HG03457 (cell line): ENCODE data around the gene BMS1.
"Not testable (repeated sequence)": the region's sequence is repeated elsewhere in the genome, so short reads cannot be mapped to it uniquely, and the experiment has no call there.

Source experiments
- ATAC-seq: cut with Tn5 transposase; IDR thresholded peaks from one replicate; pipeline ENCODE4 v1.9.1; 2021; ENCODE audit warnings: moderate number of reproducible peaks; ENCODE audit not compliant: unreplicated experiment

BMS1 gene

GRCh38 chr10:42865716-42866114 lies 83.1 kb downstream of the BMS1 start:
- no peak for ATAC-seq

DNA sequence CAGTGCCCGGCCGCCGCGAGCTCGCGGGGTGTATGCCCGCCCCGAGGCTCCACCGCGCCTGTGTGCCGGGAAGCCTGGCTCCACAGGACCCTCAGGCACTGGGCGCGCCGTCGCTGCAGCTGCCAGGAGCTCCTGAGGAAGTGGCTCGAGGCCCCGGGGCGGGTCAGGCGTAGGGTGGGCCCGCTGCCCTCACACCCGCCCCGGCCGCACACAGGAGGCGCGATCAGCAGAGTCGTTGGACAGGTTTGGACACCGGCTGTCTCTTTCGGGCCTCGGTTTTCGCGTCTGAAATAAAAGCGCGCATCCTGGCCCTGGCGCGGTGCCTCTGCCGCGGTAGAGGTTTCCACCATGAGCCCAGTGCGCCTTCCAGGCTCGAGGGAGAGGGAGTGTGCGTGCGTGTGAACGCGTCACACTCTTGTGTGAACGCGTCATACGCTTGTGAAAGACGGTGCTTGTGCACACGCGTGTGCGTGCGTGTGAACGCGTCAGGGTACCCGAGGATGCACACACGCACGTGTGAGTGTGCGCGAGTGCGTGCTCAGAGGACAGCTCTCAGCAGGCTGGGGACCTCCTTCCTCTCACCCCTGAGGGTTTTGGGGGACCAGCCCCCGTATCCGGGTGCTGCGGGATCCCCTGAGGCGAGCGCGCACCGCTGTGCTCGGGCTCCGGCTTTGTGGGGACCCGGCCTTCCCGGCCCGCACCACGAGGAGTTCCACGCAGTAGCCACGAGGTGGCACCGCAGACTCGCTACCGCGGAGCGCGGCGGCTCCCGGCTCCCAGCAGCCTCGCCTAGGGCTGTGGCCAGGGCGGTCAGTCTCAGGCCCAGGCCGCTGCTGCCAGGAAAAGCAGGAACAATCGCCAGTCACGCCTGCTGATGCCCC lies 83.8 kb downstream of the BMS1 start:
- ATAC-seq: no peak

- no peak for ATAC-seq
Observed at GRCh38 chr10:42867571-42867970, 85.0 kb downstream of the BMS1 start.

GRCh38 chr10:42868530-42868929 lies 85.9 kb downstream of the BMS1 start:
- ATAC-seq: no peak

GRCh38 chr10:42869977-42870350 lies 87.4 kb downstream of the BMS1 start:
- ATAC-seq: no peak

DNA sequence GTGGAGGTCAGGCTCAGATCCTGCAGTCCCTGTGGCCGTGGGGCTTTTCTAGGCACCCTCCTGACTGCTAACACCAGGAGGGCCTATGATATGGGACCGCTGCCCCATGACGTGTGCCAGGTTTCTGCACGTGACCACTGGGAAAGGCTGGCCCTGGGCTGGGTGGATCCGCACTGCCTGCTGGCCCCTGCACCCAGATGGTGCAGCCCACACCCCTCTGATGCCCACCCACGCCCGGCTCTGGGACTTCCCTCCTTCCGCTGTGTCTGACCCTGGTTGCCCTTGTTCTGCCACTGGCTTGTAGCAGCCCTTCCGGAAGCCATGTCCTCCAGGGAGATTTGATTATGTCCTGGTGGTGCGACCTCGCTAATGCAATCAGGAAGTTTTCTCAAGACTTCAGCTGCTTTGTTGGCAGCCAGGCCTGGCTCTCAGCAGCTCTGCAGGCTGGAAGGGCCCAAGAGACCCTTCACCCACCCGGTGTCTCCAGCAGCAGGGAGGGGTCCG lies 88.6 kb downstream of the BMS1 start:
- not testable (repeated sequence) for ATAC-seq

- ATAC-seq: no peak
Observed at GRCh38 chr10:42871823-42872222, 89.2 kb downstream of the BMS1 start.

- no peak for ATAC-seq
Observed at GRCh38 chr10:42872865-42873435, 90.4 kb downstream of the BMS1 start.

GRCh38 chr10:42874713-42875387 lies 92.3 kb downstream of the BMS1 start:
- ATAC-seq: no peak

GRCh38 chr10:42875388-42875755 lies 92.8 kb downstream of the BMS1 start:
- ATAC-seq: no peak

DNA sequence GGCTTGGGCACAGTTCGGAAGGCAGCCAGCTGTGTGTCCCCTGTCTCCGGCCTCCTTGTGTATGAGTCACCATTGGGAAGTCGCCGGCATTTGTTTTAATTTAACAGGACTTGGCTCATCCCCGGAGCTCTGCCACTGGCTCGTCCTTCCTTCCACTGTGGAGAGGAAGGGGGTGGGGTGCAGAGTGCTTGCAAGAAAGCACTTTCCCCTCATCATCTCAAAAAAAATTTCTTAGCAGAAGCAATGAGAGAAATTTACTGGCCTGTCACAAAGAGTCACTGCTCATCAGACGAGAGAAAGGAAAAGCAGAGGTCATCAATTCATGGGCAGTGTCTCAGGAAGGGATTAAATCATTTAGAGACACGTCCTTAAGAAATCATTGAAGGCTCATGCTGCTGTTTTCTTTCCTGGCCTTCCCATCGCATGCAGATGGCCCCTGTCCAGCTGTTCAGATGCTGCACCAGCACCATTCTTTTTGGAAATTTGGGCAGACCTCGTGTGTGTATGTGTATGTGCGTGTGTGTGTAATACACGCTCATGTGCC lies 93.3 kb downstream of the BMS1 start:
- ATAC-seq: no peak

DNA sequence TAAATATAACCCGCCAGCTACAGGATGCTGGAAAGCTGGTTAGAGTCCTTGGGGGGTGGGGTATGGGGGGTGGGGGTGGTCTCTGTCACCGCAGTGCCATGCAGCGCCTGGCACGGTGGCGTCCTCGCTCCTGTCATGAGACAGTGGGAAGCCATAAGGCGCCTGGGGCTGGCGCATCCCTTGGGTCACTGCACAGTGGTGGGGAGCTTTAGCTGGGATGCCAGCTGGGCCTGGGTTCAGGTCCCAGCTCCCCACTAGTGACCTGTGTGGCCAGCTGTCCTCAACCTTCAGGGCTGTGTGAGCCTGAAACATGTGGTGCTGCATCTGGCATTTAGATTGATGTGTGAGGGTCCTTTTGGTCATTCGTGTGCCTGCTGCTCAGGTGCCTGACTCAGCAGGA lies 93.9 kb downstream of the BMS1 start:
- no peak for ATAC-seq

GRCh38 chr10:42876945-42877344 lies 94.3 kb downstream of the BMS1 start:
- ATAC-seq: no peak

GRCh38 chr10:42877496-42878030 lies 95.0 kb downstream of the BMS1 start:
- no peak for ATAC-seq

- ATAC-seq: no peak
Observed at GRCh38 chr10:42878134-42878820, 95.7 kb downstream of the BMS1 start.

- ATAC-seq: no peak
Observed at GRCh38 chr10:42878821-42879195, 96.2 kb downstream of the BMS1 start.

- ATAC-seq: no peak
Observed at GRCh38 chr10:42879380-42880254, 97.0 kb downstream of the BMS1 start.

- ATAC-seq: no peak
Observed at GRCh38 chr10:42880255-42880620, 97.6 kb downstream of the BMS1 start.

DNA sequence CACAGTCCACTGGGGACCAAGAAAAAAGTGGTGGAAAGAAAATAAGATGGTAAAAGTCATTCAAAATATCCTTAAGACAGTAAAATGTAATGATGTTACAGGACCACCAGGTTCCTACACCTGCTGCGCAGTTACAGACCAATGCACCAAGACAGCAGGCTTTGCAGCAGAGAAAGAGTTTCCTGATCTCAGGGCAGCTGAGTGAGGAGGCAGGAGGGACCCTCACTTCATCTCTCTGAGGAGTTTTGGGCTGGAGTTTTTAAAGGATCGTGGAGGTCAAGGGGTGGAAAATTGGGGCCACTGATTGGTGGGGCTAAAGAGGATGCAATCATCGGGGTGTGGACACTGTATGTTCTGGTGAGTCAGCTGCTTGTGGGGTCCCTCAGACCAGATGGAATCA lies 100.0 kb downstream of the BMS1 start:
- no peak for ATAC-seq
